Inferior parietal cortex (tissue), 1 donor: ENCODE measurements around the gene RASGRP2.

Source experiments
- DNase-seq: peaks from one replicate; pipeline ENCODE4 v3.0.0-alpha.2; 2016; ENCODE audit errors: extremely low spot score

The RASGRP2 gene

GRCh38 chr11:64770120-64770519 is 26.2 kb upstream of the RASGRP2 start:
- DNase-seq = no peak

- no peak for DNase-seq
These were observed 25.3 kb upstream of the RASGRP2 start for GRCh38 chr11:64769283-64769682.

GRCh38 chr11:64768300-64768694 is 24.4 kb upstream of the RASGRP2 start:
- DNase-seq = no peak

GRCh38 chr11:64767344-64768299 is 23.7 kb upstream of the RASGRP2 start:
- DNase-seq = no peak

- no peak for DNase-seq
These were observed 22.9 kb upstream of the RASGRP2 start for GRCh38 chr11:64766881-64767280.

DNA sequence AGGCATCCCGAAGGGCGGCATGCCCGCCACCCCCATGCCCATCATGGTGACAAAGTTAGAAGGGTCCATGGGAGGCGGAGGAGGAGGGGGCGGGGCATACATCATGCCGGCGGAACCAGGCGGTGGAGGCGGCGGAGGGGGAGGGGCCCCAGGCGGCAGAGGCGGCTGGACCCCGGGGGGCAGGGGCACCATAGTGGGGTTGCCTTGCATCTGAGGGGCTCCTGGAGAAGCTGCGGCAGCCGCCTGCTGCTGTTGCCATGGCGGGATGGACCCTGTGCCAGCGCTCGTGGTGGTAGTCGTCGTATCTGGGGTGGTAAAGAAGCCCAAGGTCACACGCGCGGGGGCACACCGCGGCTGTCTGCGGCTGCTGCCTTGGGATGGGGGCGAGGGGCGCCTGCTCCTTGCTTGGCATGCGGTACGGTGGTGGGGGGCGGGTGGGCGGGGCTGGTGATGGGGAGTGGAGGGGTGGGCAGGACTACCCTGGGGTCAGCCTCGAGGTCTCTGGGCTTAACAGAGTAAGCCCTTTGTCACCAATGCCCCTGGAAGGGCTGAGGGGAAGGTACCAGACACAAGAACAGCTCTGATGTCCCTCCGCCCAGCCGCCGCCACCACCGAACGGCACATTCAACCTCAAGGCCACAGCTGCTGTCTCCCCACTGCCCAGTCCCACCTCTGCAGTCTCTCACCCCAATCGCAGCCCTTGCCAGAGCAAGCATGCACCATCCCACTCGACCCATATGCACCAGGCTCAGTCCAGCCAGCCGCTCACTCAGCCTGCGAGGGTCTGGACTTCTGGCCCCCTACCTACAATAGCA is 22.1 kb upstream of the RASGRP2 start:
- DNase-seq = no peak

DNA sequence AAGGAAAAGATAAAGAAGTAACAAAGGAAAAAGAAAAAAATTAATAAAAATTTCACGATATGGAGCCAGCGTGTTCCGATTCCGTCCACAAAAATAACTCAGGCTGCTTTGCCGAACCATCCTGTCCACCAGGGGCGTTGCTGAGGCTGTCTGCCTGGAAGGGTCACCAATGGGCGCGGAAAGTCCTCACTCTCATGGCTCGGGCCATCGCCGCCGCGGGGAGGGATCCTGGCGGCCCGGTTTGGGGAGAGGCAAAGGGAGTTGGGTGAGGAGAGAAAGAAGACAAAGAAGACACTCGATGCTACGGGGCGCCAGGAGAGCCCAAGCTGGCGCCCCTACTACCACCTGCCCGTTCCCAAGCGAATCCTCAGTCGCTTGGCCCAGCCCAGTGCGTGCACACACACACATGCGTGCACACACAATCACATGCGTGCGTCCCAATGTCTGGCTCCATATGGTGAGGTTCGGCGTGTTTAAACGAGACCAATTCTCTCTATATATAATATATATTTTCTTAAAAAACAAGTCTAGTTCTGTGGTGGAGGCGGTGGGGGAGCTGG is 21.4 kb upstream of the RASGRP2 start:
- no peak for DNase-seq

DNA sequence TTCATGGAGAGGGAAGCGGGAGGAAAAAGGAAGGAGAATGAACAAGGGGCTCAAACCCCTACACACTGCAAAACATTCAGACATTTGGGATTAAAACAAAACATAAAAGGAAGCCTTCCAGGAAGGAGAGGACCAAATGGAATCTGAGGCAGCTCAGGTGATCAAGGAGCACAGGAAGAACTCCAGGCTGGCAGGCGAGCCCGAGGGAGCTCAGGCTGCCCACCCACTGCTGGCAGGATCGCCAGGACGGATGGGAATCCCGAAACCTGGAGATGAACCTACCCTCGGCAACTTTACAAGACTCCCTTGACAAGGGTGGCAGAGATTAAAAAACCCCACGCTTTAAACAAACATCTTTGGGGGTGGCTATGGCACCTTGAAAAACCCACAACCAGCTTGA is 20.8 kb upstream of the RASGRP2 start:
- DNase-seq = no peak

DNA sequence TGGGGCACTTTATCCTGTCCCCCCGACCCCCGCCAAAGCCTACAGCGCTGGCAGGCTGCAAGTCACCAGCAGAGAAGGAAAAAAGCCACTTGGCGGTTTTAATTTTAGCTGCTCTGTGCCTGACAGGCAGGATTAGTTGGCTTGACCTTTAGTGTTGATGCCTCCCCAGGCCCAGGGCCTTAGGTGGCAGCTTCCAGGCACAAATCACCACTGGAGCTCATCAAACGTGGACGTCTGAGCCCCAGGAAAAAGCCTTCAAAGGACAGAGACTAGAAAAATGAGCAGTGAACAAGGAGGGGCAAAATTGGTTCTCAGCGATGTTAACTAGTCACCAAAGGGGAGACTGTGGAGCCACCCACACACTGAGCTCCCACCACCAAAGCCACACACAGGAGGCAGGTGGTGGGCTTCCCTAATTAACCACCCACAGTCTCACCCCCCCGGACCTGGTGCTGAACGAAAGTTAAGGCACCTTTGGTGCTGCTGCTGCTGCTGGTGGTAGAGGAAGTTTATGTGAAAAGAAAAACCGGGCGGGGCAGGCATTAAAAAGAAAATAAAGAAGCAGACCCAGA is 20.2 kb upstream of the RASGRP2 start:
- no peak for DNase-seq

DNA sequence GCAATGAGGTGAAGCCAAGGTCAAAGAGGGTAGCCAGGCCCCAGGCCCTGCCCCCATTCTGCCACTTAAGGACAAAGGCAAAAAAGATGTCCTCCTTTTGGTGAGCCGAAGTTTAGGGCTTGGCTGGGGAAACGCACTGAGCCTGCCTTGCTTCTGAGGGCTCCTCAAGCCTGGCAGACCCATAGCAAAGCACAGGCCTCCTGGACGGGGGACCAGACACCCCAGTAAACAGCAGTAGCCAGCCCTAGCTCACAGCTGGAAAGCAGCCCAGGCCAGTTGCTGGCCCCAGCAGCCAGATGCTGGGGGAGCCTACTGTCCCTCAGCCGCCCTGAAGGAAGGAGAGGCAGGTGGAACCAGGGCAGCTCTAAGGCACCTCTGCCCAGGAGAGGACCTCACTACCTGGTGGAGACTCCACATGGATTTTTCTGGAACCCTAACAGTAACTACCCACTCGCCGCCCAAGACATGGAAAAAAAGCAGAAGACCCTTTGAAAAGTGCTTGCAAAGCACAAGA is 19.6 kb upstream of the RASGRP2 start:
- DNase-seq = no peak

- no peak for DNase-seq
These were observed 19.0 kb upstream of the RASGRP2 start for GRCh38 chr11:64762674-64763525.

DNA sequence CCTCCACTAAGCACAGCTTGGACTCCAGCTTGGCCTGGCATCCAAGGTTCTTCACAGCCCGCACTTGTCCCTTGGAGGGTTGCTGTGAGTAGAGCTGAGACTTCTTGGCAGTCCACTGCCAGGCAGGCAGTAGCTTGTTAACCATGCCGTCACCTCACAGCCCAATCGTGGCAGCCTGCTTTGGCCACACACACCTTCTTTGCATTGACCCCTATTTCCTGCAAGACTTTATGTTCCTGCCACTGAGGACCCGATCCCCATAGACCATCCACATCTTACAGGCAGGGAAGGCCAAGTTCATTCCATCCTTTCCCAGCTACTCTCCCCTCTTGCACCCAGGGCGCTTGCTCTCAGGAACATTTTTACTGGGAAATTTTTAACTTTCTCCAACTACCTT is 18.3 kb upstream of the RASGRP2 start:
- DNase-seq = no peak

- no peak for DNase-seq
These were observed 16.9 kb upstream of the RASGRP2 start for GRCh38 chr11:64760759-64761420.

DNA sequence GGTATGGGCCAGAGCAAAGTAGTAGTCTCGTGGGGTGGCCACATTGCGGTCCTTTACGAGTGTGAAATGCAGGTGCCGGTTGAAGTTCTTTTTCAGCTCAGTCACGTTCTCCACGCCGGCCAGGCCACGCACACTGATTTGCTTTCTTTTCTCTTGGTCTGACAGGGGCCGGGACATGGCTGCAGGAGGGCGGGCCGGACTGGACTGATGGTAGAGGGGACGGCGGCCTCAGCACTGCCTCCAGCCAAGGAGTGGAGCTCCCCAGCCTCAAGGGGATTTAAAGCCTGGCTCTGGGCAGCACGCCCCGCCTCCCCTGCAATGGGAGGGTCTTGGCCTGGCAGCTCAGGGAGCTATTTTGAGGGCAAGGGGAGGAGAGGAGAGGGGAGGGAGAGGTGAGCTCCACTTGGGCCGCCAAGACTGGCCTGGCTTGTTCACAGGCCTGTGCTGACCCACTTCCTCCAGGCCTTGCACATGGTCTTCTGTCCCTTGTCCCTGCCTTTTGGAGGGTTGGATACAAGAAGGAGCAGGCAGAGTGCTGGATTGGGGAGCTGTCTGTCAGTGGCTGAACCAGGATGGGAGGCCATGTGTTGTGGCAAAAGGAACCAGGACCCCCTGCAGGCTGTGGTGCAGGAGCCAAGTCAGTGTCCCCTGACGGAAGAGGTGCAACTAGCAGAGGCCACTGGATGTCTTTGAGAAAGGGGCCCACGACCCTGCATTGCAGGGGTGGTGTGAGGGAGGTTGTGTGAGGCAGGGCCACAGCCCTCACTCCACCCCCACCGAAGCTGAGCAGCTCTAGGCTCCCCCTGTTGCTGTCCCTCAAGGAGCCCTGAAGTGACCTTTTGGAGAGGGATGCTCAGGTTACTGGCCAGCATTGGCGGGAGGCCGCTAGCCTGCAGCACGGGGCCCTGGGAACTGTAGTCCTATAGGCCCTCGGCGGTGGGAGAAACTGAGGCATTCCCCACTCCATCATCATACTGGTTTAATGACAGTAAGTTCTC is 16.1 kb upstream of the RASGRP2 start, which contains the start of gene PYGM:
TSS of gene PYGM (minus strand) at position 253 of the 998 bp plus-strand sequence. CDS start at position 177, 76 bp downstream.
- DNase-seq = no peak

DNA sequence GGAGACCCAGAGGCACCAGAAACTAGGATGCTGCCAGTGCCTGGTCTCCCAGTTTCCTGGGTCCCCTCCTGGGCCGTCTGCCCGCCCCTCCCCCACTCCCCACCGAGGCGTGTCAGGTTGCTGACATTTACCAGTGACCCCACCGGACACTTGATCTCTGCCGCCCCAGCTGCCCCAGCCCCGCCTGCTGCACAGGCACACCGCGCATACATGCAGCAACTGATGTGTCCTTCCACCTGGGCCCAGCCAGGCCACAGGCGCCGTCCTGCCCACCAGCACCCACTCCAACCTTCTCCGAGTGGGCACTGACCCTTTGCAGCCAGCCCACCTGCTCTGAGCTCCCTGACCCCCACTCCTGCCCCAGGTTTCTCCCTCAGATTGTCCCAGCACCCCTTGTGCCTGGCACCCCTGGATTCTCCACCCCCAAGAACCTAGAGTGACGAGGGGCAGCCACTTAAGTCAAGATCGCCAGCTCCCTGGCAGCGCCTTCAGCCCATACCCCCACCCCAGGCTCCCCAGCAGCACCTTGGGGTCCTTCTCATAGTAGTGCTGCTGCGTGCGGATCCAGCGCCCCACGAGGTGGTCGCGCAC is 15.3 kb upstream of the RASGRP2 start:
- DNase-seq = no peak

- DNase-seq = no peak
These were observed 14.6 kb upstream of the RASGRP2 start for GRCh38 chr11:64758330-64759079.

GRCh38 chr11:64757549-64758329 is 13.8 kb upstream of the RASGRP2 start:
- no peak for DNase-seq
